NCI-H524 treated with DMSO at 0.1 percent for 48 hours (cell line): ENCODE data around the gene CARNS1.
A peak's percentile ranks its signal among the peaks of the same experiment; 100 is the strongest.

Source experiments
- DNase-seq: peaks from one replicate; lab custom pipeline; 2025; lab: John Stamatoyannopoulos, UW

Gene CARNS1

DNA sequence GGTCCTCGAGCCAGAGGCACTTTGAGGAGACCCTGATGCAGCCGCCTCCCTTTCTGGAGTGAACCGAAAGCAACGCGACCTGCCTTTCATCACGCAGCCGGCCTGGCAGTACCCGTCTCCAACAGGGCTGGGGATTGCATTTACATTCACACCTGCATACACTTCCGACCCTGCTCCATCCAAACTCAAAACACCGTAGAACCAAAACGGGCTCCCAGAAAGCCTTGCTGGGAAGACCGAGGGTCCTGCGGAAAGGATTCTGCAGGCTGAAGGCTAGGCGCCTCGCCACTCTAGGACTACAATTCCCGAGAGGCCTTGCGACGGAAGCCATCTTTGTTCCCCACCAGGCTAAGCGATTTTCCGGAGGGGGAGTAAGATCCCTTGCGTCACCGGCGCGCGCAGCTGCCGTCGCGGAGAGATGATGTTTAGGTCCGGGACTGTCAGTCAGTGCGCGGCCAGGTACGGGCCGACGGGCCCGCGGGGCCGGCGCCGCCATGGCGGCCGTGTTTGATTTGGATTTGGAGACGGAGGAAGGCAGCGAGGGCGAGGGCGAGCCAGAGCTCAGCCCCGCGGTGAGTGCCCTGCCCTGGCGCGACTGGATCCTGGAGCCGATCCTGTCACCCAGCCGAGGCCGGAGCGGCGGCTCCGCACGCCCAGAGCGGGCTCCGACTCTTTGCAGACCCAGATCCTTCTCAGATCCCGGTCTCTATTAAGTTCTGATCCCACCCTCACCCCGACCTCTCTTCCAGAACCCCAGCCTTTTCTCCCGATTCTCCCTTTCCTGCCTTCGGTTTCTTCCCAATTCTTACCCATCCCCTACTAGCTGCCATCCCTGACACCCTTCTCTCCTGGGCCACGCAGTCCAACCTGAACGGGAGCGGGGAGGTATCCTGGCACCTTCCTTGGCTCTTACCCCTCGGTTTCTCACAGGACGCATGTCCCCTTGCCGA, 12.8 kb downstream of the CARNS1 start, which contains the start of gene RPS6KB2:
TSS of gene RPS6KB2 (plus strand) at position 443 of the 950 bp plus-strand sequence. CDS start at position 495, 52 bp downstream.
- DNase-seq: peak; percentile 73

DNA sequence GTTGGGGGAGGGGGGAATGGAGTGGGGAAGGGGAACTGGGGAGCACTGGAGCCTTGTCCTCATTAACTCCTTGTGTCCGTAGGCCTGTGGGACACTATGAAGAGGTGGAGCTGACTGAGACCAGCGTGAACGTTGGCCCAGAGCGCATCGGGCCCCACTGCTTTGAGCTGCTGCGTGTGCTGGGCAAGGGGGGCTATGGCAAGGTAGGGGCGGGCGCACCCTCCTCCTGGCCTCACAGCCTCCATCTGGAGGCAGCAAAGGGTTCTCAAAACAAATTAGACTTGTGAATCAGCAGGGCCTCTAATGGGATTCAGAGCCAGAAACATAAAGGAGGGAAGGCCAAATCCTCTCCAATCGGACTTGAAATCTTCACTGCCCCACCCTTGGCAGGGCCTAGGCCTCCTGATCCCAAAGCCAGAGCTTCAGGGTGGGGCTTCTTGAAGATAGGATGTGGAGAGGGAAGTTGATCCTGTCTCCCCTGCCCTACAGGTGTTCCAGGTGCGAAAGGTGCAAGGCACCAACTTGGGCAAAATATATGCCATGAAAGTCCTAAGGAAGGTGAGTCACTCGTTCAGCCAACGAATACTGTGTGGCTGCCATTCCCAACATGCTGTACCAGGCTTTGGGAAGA, 13.7 kb downstream of the CARNS1 start:
- DNase-seq: no peak

GRCh38 chr11:67429722-67430121, 14.2 kb downstream of the CARNS1 start:
- no peak for DNase-seq

GRCh38 chr11:67431346-67432249, 16.1 kb downstream of the CARNS1 start:
- DNase-seq: no peak

DNA sequence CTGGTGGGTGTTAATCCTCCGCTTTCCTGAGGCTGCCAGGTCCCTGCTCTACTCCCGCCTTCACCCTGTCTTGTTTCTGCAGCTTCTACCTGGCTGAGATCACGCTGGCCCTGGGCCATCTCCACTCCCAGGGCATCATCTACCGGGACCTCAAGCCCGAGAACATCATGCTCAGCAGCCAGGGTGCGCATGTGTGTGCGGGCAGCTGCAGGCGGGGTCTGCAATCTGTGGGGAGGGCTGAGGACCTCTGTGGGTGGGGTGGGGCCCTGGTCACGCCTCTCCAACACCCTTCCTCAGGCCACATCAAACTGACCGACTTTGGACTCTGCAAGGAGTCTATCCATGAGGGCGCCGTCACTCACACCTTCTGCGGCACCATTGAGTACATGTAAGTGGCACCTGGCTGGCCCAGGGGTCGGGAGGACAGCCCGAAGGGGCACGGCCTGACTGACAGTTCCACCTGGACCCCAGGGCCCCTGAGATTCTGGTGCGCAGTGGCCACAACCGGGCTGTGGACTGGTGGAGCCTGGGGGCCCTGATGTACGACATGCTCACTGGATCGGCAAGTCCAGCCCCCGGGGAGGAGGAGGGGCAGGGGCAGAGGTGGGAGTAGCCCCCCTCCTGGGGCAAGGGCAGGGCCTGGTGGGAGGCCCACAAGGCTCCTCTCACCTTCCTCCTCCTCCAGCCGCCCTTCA, 17.3 kb downstream of the CARNS1 start:
- no peak for DNase-seq

DNA sequence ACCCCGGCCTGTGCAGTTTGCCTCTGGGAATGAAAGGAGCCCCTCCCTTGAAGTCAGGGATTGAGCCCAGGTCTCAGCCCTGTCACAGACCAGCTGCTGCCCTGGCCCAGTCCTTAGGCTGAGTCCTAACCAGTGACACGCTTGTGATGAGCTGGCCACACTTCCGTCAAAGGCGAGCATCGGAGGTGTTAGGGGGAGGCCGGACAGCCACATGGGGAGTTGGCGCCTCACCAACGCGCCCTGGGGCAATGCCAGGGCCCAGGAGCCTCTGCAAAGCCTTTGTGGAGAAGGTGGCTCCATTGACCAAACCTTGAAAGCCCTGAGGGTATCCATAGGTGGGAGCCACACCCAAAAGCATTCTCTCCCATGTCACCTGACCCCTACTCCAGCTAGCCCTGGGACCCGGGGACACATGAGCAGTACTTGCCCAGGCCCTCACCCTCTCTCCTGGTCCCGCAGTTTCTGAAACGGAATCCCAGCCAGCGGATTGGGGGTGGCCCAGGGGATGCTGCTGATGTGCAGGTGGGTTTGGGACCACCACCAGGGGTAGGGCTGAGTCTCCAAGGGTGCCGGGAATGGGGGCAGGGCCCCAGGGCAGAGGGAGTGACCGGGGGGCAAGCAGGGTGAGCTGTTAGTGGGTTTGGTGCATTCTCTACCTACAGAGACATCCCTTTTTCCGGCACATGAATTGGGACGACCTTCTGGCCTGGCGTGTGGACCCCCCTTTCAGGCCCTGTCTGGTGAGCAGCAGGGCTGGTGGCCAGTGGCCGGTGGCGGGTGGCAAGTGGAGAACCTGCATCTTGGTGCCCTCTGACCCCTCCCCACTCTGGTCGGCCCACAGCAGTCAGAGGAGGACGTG, 18.3 kb downstream of the CARNS1 start:
- DNase-seq: no peak

DNA sequence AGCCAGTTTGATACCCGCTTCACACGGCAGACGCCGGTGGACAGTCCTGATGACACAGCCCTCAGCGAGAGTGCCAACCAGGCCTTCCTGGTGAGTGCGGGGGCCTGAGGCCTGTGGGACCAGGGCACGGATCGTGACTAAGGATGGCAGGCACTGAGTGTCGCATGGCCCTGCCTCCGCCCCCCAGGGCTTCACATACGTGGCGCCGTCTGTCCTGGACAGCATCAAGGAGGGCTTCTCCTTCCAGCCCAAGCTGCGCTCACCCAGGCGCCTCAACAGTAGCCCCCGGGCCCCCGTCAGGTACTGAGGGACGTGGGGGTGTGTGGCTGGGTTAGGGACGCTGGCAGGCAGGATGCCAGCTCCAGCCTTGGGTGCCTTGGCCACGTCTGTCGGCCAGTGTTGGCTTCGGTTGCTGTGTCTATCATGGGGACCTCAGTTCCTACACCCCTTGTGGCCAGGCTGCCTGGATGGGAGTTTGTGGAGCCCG, 19.0 kb downstream of the CARNS1 start:
- no peak for DNase-seq

GRCh38 chr11:67435031-67435726, 19.7 kb downstream of the CARNS1 start:
- DNase-seq: no peak

- no peak for DNase-seq
Observed at GRCh38 chr11:67435727-67436458, 20.4 kb downstream of the CARNS1 start.

DNA sequence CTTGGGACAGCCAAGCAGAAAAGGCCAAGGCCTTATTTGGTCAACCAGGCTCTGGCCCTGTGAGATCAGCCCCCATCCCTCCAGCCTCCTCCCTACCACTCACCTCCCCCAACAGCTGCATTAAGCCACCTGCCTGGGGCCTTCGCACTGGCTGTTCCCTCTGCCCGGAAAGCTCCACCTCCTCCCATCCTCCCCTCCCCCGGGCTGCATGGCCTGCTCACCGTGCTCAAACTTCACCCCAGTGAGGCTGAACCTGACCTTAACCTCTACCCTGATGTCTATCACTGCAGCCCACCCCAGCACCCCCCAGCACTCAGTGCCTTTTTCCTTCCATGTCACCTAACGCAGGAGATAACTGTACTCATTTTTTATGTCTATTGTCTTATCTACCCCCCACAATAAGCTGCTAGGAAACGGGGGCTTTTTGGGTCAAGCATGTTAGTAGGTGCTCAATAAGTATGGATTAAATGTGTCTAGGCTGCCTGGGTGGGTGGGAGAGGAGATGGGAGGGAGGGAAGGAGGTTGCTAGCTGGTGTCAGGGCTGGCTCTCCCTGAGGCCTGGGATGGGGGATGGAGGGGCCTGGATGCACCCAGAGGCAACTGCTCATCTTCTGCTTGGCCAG, 21.1 kb downstream of the CARNS1 start:
- no peak for DNase-seq

- DNase-seq: no peak
Observed at GRCh38 chr11:67437082-67437808, 21.8 kb downstream of the CARNS1 start, which contains the start of gene PTPRCAP. Gene PTPRCAP (minus strand): TSS chr11:67437682. CDS start chr11:67437619, 63 bp downstream.

- no peak for DNase-seq
Observed at GRCh38 chr11:67437809-67438157, 22.3 kb downstream of the CARNS1 start.

DNA sequence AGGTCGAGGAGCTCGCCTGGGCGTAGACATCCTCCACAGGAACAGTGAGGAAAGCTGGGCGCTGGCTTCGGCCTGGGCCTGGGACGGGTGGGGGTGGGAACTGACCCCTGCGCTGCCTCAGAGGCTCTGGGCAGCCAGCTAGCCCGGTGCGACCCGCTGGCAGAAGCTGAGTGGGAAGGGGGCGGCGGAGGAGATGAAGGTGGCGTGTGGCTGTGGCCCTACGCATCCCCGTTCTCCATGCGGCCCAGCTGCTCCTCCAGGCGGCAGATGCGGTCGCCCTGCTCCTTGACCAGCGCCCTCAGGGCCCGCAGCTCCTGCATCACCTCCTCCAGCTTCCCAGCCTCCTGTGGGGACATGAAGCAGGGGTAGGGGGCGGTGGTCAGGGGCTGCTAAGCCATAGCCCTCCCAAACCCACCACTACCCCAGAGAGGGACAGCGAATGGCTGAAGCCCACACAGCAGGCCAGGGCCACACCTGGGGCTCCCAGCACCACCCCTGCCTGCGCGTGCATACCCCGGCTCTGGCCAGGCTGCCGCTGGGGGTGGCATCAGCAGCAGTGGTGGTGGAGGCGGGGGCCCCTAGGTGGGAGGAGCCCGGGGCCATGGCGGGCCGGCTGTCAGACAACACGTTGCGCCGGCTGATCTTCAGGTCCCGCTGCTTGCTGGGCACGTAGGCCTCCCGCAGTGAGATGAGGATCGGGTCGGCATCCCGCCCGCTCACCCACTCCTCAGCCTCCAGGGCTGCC, 22.9 kb downstream of the CARNS1 start:
- DNase-seq: no peak

- DNase-seq: no peak
Observed at GRCh38 chr11:67439321-67440228, 24.1 kb downstream of the CARNS1 start.

GRCh38 chr11:67440229-67441097, 25.0 kb downstream of the CARNS1 start:
- DNase-seq: no peak
